K562 (cell line): ENCODE results near the gene TMEM178A. TPM values are rescaled to one million over a fixed set of nuclear protein-coding genes. Genes with fewer than 3 reads are reported as not detected.

Source experiments
- DNMT1 ChIP-seq: fragments of 450-650 bp; IDR thresholded peaks from 2 replicates; pipeline ENCODE4 v1.6.1; 2016; ENCODE audit warnings: antibody characterized with exemption, mild to moderate bottlenecking
- HMBOX1 ChIP-seq: sonication (generic); IDR thresholded peaks from 2 replicates; pipeline ENCODE4 v1.6.1; 2016
- MYC ChIP-seq, 2 experiments: fragments of 250-450 bp in 1 of 2; sonication (Bioruptor Pico) in 1 of 2; IDR thresholded peaks; 2 replicates each; pipeline versions ENCODE4 v1.5.1 to v1.6.1; 2012 to 2021; ENCODE audit warnings: low read depth in 2 of 2, borderline replicate concordance in 1 of 2, improper control_type of control experiment in 1 of 2, low read length in 1 of 2, mild to moderate bottlenecking in 1 of 2, moderate library complexity in 1 of 2
- REST ChIP-seq, 2 experiments: fragments of 450-650 bp; formaldehyde crosslinking in 1 of 2; IDR thresholded peaks; 2 replicates each; pipeline versions ENCODE4 v1.4.0 to v1.6.1; 2014 to 2020; ENCODE audit warnings: mild to moderate bottlenecking in 2 of 2, borderline replicate concordance in 1 of 2, low read depth in 1 of 2
- ZNF766 ChIP-seq: fragments of 200-800 bp; sonication (Bioruptor generic); conservative IDR thresholded peaks from 2 replicates; pipeline ENCODE4 v1.6.1; 2016; ENCODE audit warnings: missing genetic modification characterization, missing compliant biosample characterization
- polyA plus RNA-seq, 8 experiments: library from polyadenylated mRNA; depleted of rRNA in 4 of 8; stranded (reverse) in 5 of 8; unstranded in 3 of 8; fragments of >200 nt; fragmentation: Nextera tagmentation in 2 of 8; fragmentation: Illumina TruSeq in 1 of 8; extraction: Ambion mirVana in 2 of 8; extraction: Trizol in 1 of 8; gene quantifications; 2 replicates each; pipeline versions ENCODE4 v1.2.1 to v1.2.3, GENCODE V29; 2011 to 2014; ENCODE audit warnings: inconsistent platforms in 1 of 8, missing spikeins in 1 of 8
- total RNA-seq, 7 experiments: library from RNA; depleted of rRNA in 6 of 7; stranded (reverse); fragments of >200 nt in 6 of 7; fragmentation: Illumina TruSeq in 2 of 7; extraction: Trizol in 2 of 7; gene quantifications; 2 replicates each; pipeline versions ENCODE4 v1.2.1 to v1.2.3, GENCODE V29; 2011 to 2021; ENCODE audit warnings: low replicate concordance in 1 of 7

Gene TMEM178A
- total and polyA plus RNA-seq, 9 of the 15 experiments (the other 6 are each of a cell fraction or from before 2014, with no cell fraction given), result 0.04 to 0.17 TPM; not detected in 7

- TF ChIP-seq REST (IDR thresholded peaks at IDR 0.05; ENCODE audit: borderline replicate concordance) (peak; percentile 11; the same call in 1 of the 2 replicates), REST (CRISPR knock-in tag; IDR thresholded peaks at IDR 0.05; ENCODE audit: low read depth) (no peak), ZNF766 (peak; percentile 84), HMBOX1 (peak; percentile 17; the same call in 1 of the 2 replicates), MYC (IDR thresholded peaks at IDR 0.05; ENCODE audit: low read depth, low read length) (no peak), MYC (CRISPR knock-in tag; IDR thresholded peaks at IDR 0.05; ENCODE audit: borderline replicate concordance, low read depth) (no peak), DNMT1 (no peak)
Measured at GRCh38 chr2:39631718-39632117, 34.0 kb upstream of the TMEM178A start (continued).
